GM21390 (cell line): ENCODE measurements around the gene TNIK.
"Not testable (repeated sequence)": the region's sequence is repeated elsewhere in the genome, so short reads cannot be mapped to it uniquely, and the experiment has no call there.

ENCODE experiments used
- ATAC-seq: cut with Tn5 transposase; IDR thresholded peaks from one replicate; pipeline ENCODE4 v1.9.1; 2021; ENCODE audit not compliant: unreplicated experiment

The TNIK gene

GRCh38 chr3:171315919-171316318 lies 144.3 kb downstream of the TNIK start:
- no peak for ATAC-seq

GRCh38 chr3:171315101-171315500 lies 145.1 kb downstream of the TNIK start:
- ATAC-seq: no peak

- ATAC-seq: no peak
Observed at GRCh38 chr3:171314341-171314740, 145.9 kb downstream of the TNIK start.

- no peak for ATAC-seq
Observed at GRCh38 chr3:171313702-171314101, 146.5 kb downstream of the TNIK start.

GRCh38 chr3:171312741-171313140 lies 147.5 kb downstream of the TNIK start:
- no peak for ATAC-seq

GRCh38 chr3:171311784-171312183 lies 148.4 kb downstream of the TNIK start:
- no peak for ATAC-seq

- ATAC-seq: peak; percentile 42
Observed at GRCh38 chr3:171309906-171310359, 150.3 kb downstream of the TNIK start.

GRCh38 chr3:171307988-171308387 lies 152.2 kb downstream of the TNIK start:
- ATAC-seq: no peak

- ATAC-seq: no peak
Observed at GRCh38 chr3:171307046-171307585, 153.1 kb downstream of the TNIK start.

GRCh38 chr3:171306631-171307030 lies 153.6 kb downstream of the TNIK start:
- no peak for ATAC-seq

- ATAC-seq: not testable (repeated sequence)
Observed at GRCh38 chr3:171305823-171306222, 154.4 kb downstream of the TNIK start.

GRCh38 chr3:171304498-171304897 lies 155.7 kb downstream of the TNIK start:
- ATAC-seq: not testable (repeated sequence)

- ATAC-seq: not testable (repeated sequence)
Observed at GRCh38 chr3:171304017-171304416, 156.2 kb downstream of the TNIK start.

GRCh38 chr3:171301998-171302397 lies 158.2 kb downstream of the TNIK start:
- no peak for ATAC-seq

GRCh38 chr3:171301002-171301401 lies 159.2 kb downstream of the TNIK start:
- no peak for ATAC-seq

- ATAC-seq: no peak
Observed at GRCh38 chr3:171297951-171298350, 162.3 kb downstream of the TNIK start.

GRCh38 chr3:171297207-171297606 lies 163.0 kb downstream of the TNIK start:
- no peak for ATAC-seq

- ATAC-seq: no peak
Observed at GRCh38 chr3:171295484-171296373, 164.5 kb downstream of the TNIK start.

- ATAC-seq: peak; percentile 65
Observed at GRCh38 chr3:171293142-171293782, 166.9 kb downstream of the TNIK start.

GRCh38 chr3:171290680-171291079 lies 169.5 kb downstream of the TNIK start:
- ATAC-seq: no peak

- no peak for ATAC-seq
Observed at GRCh38 chr3:171289291-171289690, 170.9 kb downstream of the TNIK start.

- ATAC-seq: not testable (repeated sequence)
Observed at GRCh38 chr3:171287761-171288160, 172.4 kb downstream of the TNIK start.
